Right lobe of liver (tissue), 6 donors: ENCODE measurements around the gene SSC4D. TPM values are rescaled to one million over a fixed set of nuclear protein-coding genes. Genes with fewer than 3 reads are reported as not detected.

Experiments
- ATAC-seq, 4 donors: fragments of 200-7000 bp; cut with Tn5 transposase; one replicate each; pipeline ENCODE4 v1.9.1; 2020; ENCODE audit warnings: mild to moderate bottlenecking in 4 of 4, moderate library complexity in 4 of 4
- DNase-seq, 3 donors: peaks; one replicate each; pipeline ENCODE4 v3.0.0-alpha.2; 2020
- H3K27ac ChIP-seq, 3 donors: fragments of 200-600 bp; one replicate each; pipeline ENCODE4 v1.8.0; 2022
- H3K27me3 ChIP-seq, 2 donors: fragments of 200-600 bp; one replicate each; pipeline ENCODE4 v1.8.0; 2022
- H3K36me3 ChIP-seq, 4 donors: fragments of 200-600 bp; sonication (generic) in 1 of 4; one replicate each; pipeline versions ENCODE4 v1.5.1 to v1.8.0; 2017 to 2022; ENCODE audit warnings: control low read depth in 1 of 4
- H3K4me1 ChIP-seq, 4 donors: fragments of 200-600 bp; sonication (generic) in 1 of 4; one replicate each; pipeline versions ENCODE4 v1.5.1 to v1.8.0; 2017 to 2022; ENCODE audit warnings: control low read depth in 1 of 4
- H3K4me3 ChIP-seq, 3 donors: fragments of 200-600 bp; one replicate each; pipeline ENCODE4 v1.8.0; 2022
- H3K9me3 ChIP-seq, 4 donors: fragments of 200-600 bp; sonication (generic) in 1 of 4; one replicate each; pipeline versions ENCODE4 v1.5.1 to v1.8.0; 2017 to 2022; ENCODE audit warnings: control low read depth in 1 of 4
- CTCF ChIP-seq, 4 donors: fragments of 200-600 bp in 3 of 4; fragments of 450-650 bp in 1 of 4; IDR thresholded peaks; one replicate each; pipeline versions ENCODE4 v1.5.1 to v1.8.0; 2016 to 2022; ENCODE audit warnings: antibody characterized with exemption in 4 of 4, mild to moderate bottlenecking in 2 of 4
- POLR2A ChIP-seq: fragments of 450-650 bp; IDR thresholded peaks from one replicate; pipeline ENCODE4 v1.6.1; 2017; ENCODE audit warnings: antibody characterized with exemption, mild to moderate bottlenecking
- WGBS: methylation state at CpG from one replicate; pipeline ENCODE4 v1.1.6; 2018; ENCODE audit warnings: low coverage, low lambda C conversion rate; ENCODE audit not compliant: insufficient coverage; ENCODE audit errors: missing lambda C conversion rate; 5-methylcytosine and 5-hydroxymethylcytosine counted together
- intact Hi-C, 2 donors: fragments of 100-400 bp; cut with DNase I; formaldehyde crosslinking; loops; one replicate each; pipeline versions ENCODE4 v1.11.2 to v1.14.1; 2022
- total RNA-seq, 6 experiments: library from RNA; depleted of rRNA in 2 of 6; stranded (reverse); fragments of >200 nt in 2 of 6; fragmentation: NEBNext Ultra II Directional in 3 of 6; extraction: Animal tissue kit (Norgen Biotek cat#: 25700) in 3 of 6; gene quantifications; one replicate each; pipeline versions ENCODE4 v1.1.0 to v1.2.4, GENCODE V29; 2016 to 2023
- donor health status: DM: no; HTN: yes; CAD: no.
- donor health status: DM: no; HTN: no; CAD: no.
- donor health status: DM: no; HTN: no; CAD: no.
- donor health status: DM: no; HTN: yes; CAD: no.
- donor health status: DM: no; HTN: yes; CAD: no.

SSC4D gene
- total RNA-seq, 6 experiments from 2014 or later: 1.2 to 2.6 (median 1.2) TPM

- WGBS: 87% methylated on average over 4 of the region's 4 CpGs
- Histone ChIP-seq H3K4me1 (peaks cover 0 to 33% (median 7%) of the 10 kb centered on the region in 4 donors), H3K27ac (no peak overlapping the region), H3K36me3 (peaks cover 0 to 5% (median 0%) of the 10 kb centered on the region in 4 donors), H3K4me3 (no peak overlapping the region), H3K9me3 (no peaks in the 10 kb centered on the region), H3K27me3 (no peaks in the 10 kb centered on the region)
- intact Hi-C loops: no loop called here
- TF ChIP-seq CTCF (IDR thresholded peaks at IDR 0.05): no peak
- no peak for TF ChIP-seq POLR2A
- no peak for DNase-seq
- no peak for ATAC-seq
These were observed 53.4 kb downstream of the SSC4D start for GRCh38 chr7:76356115-76356514.

- no peak for TF ChIP-seq POLR2A
- no peak for TF ChIP-seq CTCF (IDR thresholded peaks at IDR 0.05)
- DNase-seq: no peak
- 82% methylated on average over 9 of the region's 9 CpGs for WGBS
- Histone ChIP-seq H3K27ac (no peak overlapping the region), H3K4me3 (no peak overlapping the region), H3K4me1 (peaks cover 0 to 38% (median 10%) of the 10 kb centered on the region in 4 donors), H3K27me3 (no peaks in the 10 kb centered on the region), H3K36me3 (peaks cover 0 to 6% (median 3%) of the 10 kb centered on the region in 4 donors), H3K9me3 (no peaks in the 10 kb centered on the region)
- ATAC-seq: no peak
- intact Hi-C loops: no loop called here
These were observed 54.3 kb downstream of the SSC4D start for GRCh38 chr7:76354981-76355730.

- ATAC-seq (no peak), DNase-seq (no peak)
- TF ChIP-seq CTCF (IDR thresholded peaks at IDR 0.05): no peak
- no peak for TF ChIP-seq POLR2A
- H3K4me1 ChIP-seq: peaks cover 0 to 40% (median 13%) of the 10 kb centered on the region in 4 donors
- intact Hi-C loops: no loop called here
- 77% methylated on average over 4 of the region's 4 CpGs for WGBS
- H3K9me3 ChIP-seq: no peaks in the 10 kb centered on the region
- peaks cover 0 to 6% (median 3%) of the 10 kb centered on the region in 4 donors for H3K36me3 ChIP-seq
- H3K27ac ChIP-seq: no peak overlapping the region
- H3K4me3 ChIP-seq: no peak overlapping the region
- no peaks in the 10 kb centered on the region for H3K27me3 ChIP-seq
These were observed 55.0 kb downstream of the SSC4D start for GRCh38 chr7:76354516-76354915.

- Histone ChIP-seq H3K36me3 (peaks cover 0 to 6% (median 3%) of the 10 kb centered on the region in 4 donors), H3K27ac (no peak overlapping the region), H3K4me3 (no peak overlapping the region), H3K9me3 (no peaks in the 10 kb centered on the region), H3K27me3 (no peaks in the 10 kb centered on the region), H3K4me1 (peaks cover 0 to 41% (median 13%) of the 10 kb centered on the region in 4 donors)
- TF ChIP-seq POLR2A (no peak), CTCF (IDR thresholded peaks at IDR 0.05) (no peak)
- ATAC-seq (no peak), DNase-seq (no peak)
- intact Hi-C loops: no loop called here
- 100% methylated on average over 5 of the region's 5 CpGs for WGBS
These were observed 55.8 kb downstream of the SSC4D start for GRCh38 chr7:76353744-76354143.
